ENCODE data around the gene PHOSPHO2.

PHOSPHO2 gene

GRCh38 chr2:169715379-169716237 lies 21.3 kb downstream of the PHOSPHO2 start:
- DNase-seq (ENCODE audit: low read depth in 1 of 2, low spot score in 1 of 2), result no peak

GRCh38 chr2:169716238-169716886 lies 22.1 kb downstream of the PHOSPHO2 start:
- DNase-seq (ENCODE audit: low read depth in 1 of 2, low spot score in 1 of 2), result no peak

- no peak for DNase-seq (ENCODE audit: low read depth in 1 of 2, low spot score in 1 of 2)
Observed at GRCh38 chr2:169716938-169717690, 22.8 kb downstream of the PHOSPHO2 start.

- no peak for DNase-seq (ENCODE audit: low read depth in 1 of 2, low spot score in 1 of 2)
Observed at GRCh38 chr2:169717691-169718063, 23.4 kb downstream of the PHOSPHO2 start.

GRCh38 chr2:169718930-169719504 lies 24.7 kb downstream of the PHOSPHO2 start:
- no peak for DNase-seq (ENCODE audit: low read depth in 1 of 2, low spot score in 1 of 2)

- DNase-seq (ENCODE audit: low read depth in 1 of 2, low spot score in 1 of 2), result no peak
Observed at GRCh38 chr2:169721016-169721415, 26.7 kb downstream of the PHOSPHO2 start.

- no peak for DNase-seq (ENCODE audit: low read depth in 1 of 2, low spot score in 1 of 2)
Observed at GRCh38 chr2:169727065-169727464, 32.8 kb downstream of the PHOSPHO2 start.

GRCh38 chr2:169729274-169729605 lies 35.0 kb downstream of the PHOSPHO2 start:
- DNase-seq (ENCODE audit: low read depth in 1 of 2, low spot score in 1 of 2), result no peak

GRCh38 chr2:169732075-169732474 lies 37.8 kb downstream of the PHOSPHO2 start:
- no peak for DNase-seq (ENCODE audit: low read depth in 1 of 2, low spot score in 1 of 2)

GRCh38 chr2:169732583-169733358 lies 38.5 kb downstream of the PHOSPHO2 start:
- DNase-seq (ENCODE audit: low read depth in 1 of 2, low spot score in 1 of 2), result no peak

GRCh38 chr2:169734169-169734847 lies 40.0 kb downstream of the PHOSPHO2 start:
- peak in 1 of 2 donors; percentile 12 for DNase-seq (ENCODE audit: low read depth in 1 of 2, low spot score in 1 of 2)

GRCh38 chr2:169735623-169736022 lies 41.4 kb downstream of the PHOSPHO2 start:
- no peak for DNase-seq (ENCODE audit: low read depth in 1 of 2, low spot score in 1 of 2)

GRCh38 chr2:169736902-169737301 lies 42.6 kb downstream of the PHOSPHO2 start:
- DNase-seq (ENCODE audit: low read depth in 1 of 2, low spot score in 1 of 2), result no peak

- no peak for DNase-seq (ENCODE audit: low read depth in 1 of 2, low spot score in 1 of 2)
Observed at GRCh38 chr2:169738566-169739229, 44.4 kb downstream of the PHOSPHO2 start.

- DNase-seq (ENCODE audit: low read depth in 1 of 2, low spot score in 1 of 2), result no peak
Observed at GRCh38 chr2:169739351-169739750, 45.1 kb downstream of the PHOSPHO2 start.

GRCh38 chr2:169743549-169743948 lies 49.3 kb downstream of the PHOSPHO2 start:
- no peak for DNase-seq (ENCODE audit: low read depth in 1 of 2, low spot score in 1 of 2)

- no peak for DNase-seq (ENCODE audit: low read depth in 1 of 2, low spot score in 1 of 2)
Observed at GRCh38 chr2:169746240-169746639, 52.0 kb downstream of the PHOSPHO2 start.

GRCh38 chr2:169748319-169748718 lies 54.0 kb downstream of the PHOSPHO2 start:
- no peak for DNase-seq (ENCODE audit: low read depth in 1 of 2, low spot score in 1 of 2)
